ENCODE data around the gene ACSL1.

The ACSL1 gene

GRCh38 chr4:184715526-184715925, 110.2 kb downstream of the ACSL1 start:
- Histone ChIP-seq H3K36me3 (replicated peaks; ENCODE audit: low read depth, low read length) (no peaks in the 10 kb centered on the region), H4K20me1 (ENCODE audit: insufficient read depth, low read length) (no peaks in the 10 kb centered on the region), H3K4me2 (ENCODE audit: low read length) (no peak overlapping the region), H3K27me3 (ENCODE audit: low read depth, low read length) (no peaks in the 10 kb centered on the region), H3K9me3 (ENCODE audit: insufficient read depth, low read length) (no peaks in the 10 kb centered on the region), H3K27ac (ENCODE audit: low read length) (no peak overlapping the region), H2AFZ (ENCODE audit: low read depth, low read length) (no peak overlapping the region), H3K9ac (ENCODE audit: low read length) (no peak overlapping the region), H3K79me2 (ENCODE audit: low read length) (0 out of 2 replicates have a peak, but pooled peaks cover 3% of the 10 kb centered on the region), H3K4me3 (ENCODE audit: low read length) (no peak overlapping the region), H3K4me1 (ENCODE audit: low read length) (no peaks in the 10 kb centered on the region)
- TF ChIP-seq EZH2phosphoT487 (IDR thresholded peaks at IDR 0.05; ENCODE audit: low read depth) (no peak), CTCF (IDR thresholded peaks at IDR 0.05; ENCODE audit: low read depth, low read length) (no peak)

- Histone ChIP-seq H3K79me2 (ENCODE audit: low read length) (no peaks in the 10 kb centered on the region), H3K27ac (ENCODE audit: low read length) (no peak overlapping the region), H4K20me1 (ENCODE audit: insufficient read depth, low read length) (no peaks in the 10 kb centered on the region), H3K9ac (ENCODE audit: low read length) (no peak overlapping the region), H3K4me2 (ENCODE audit: low read length) (no peak overlapping the region), H2AFZ (ENCODE audit: low read depth, low read length) (no peak overlapping the region), H3K4me1 (ENCODE audit: low read length) (no peaks in the 10 kb centered on the region), H3K9me3 (ENCODE audit: insufficient read depth, low read length) (no peaks in the 10 kb centered on the region), H3K27me3 (ENCODE audit: low read depth, low read length) (no peaks in the 10 kb centered on the region), H3K4me3 (ENCODE audit: low read length) (no peak overlapping the region), H3K36me3 (replicated peaks; ENCODE audit: low read depth, low read length) (no peaks in the 10 kb centered on the region)
- TF ChIP-seq CTCF (IDR thresholded peaks at IDR 0.05; ENCODE audit: low read depth, low read length) (no peak), EZH2phosphoT487 (IDR thresholded peaks at IDR 0.05; ENCODE audit: low read depth) (no peak)
Observed at GRCh38 chr4:184713887-184714286, 111.9 kb downstream of the ACSL1 start.

- Histone ChIP-seq H3K27me3 (ENCODE audit: low read depth, low read length) (no peaks in the 10 kb centered on the region), H2AFZ (ENCODE audit: low read depth, low read length) (no peak overlapping the region), H3K9me3 (ENCODE audit: insufficient read depth, low read length) (no peaks in the 10 kb centered on the region), H3K79me2 (ENCODE audit: low read length) (no peaks in the 10 kb centered on the region), H3K36me3 (replicated peaks; ENCODE audit: low read depth, low read length) (peaks cover 4% of the 10 kb centered on the region), H3K27ac (ENCODE audit: low read length) (no peak overlapping the region), H3K4me2 (ENCODE audit: low read length) (no peak overlapping the region), H4K20me1 (ENCODE audit: insufficient read depth, low read length) (no peaks in the 10 kb centered on the region), H3K4me1 (ENCODE audit: low read length) (no peaks in the 10 kb centered on the region), H3K4me3 (ENCODE audit: low read length) (no peak overlapping the region), H3K9ac (ENCODE audit: low read length) (no peak overlapping the region)
- TF ChIP-seq EZH2phosphoT487 (IDR thresholded peaks at IDR 0.05; ENCODE audit: low read depth) (no peak), CTCF (IDR thresholded peaks at IDR 0.05; ENCODE audit: low read depth, low read length) (no peak)
Observed at GRCh38 chr4:184712322-184712721, 113.4 kb downstream of the ACSL1 start.

- Histone ChIP-seq H3K4me3 (ENCODE audit: low read length) (no peak overlapping the region), H3K79me2 (ENCODE audit: low read length) (no peaks in the 10 kb centered on the region), H3K9ac (ENCODE audit: low read length) (no peak overlapping the region), H2AFZ (ENCODE audit: low read depth, low read length) (no peak overlapping the region), H3K4me2 (ENCODE audit: low read length) (no peak overlapping the region), H3K27me3 (ENCODE audit: low read depth, low read length) (no peaks in the 10 kb centered on the region), H4K20me1 (ENCODE audit: insufficient read depth, low read length) (no peaks in the 10 kb centered on the region), H3K27ac (ENCODE audit: low read length) (no peak overlapping the region), H3K36me3 (replicated peaks; ENCODE audit: low read depth, low read length) (peaks cover 4% of the 10 kb centered on the region), H3K4me1 (ENCODE audit: low read length) (no peaks in the 10 kb centered on the region), H3K9me3 (ENCODE audit: insufficient read depth, low read length) (no peaks in the 10 kb centered on the region)
- TF ChIP-seq CTCF (IDR thresholded peaks at IDR 0.05; ENCODE audit: low read depth, low read length) (no peak), EZH2phosphoT487 (IDR thresholded peaks at IDR 0.05; ENCODE audit: low read depth) (no peak)
Observed at GRCh38 chr4:184706453-184706852, 119.3 kb downstream of the ACSL1 start.

All from OCI-LY3 (cell line).